LNCaP clone FGC (cell line): ENCODE measurements around the gene TFEC.
"Not testable (repeated sequence)": the region's sequence is repeated elsewhere in the genome, so short reads cannot be mapped to it uniquely, and the experiment has no call there.

Experiments
- DNase-seq: peaks from one replicate; pipeline ENCODE4 v3.0.0-alpha.2; 2011; ENCODE audit warnings: low read depth
- H3K4me3 ChIP-seq: 2 replicates; pipeline ENCODE4 v1.5.1; 2011; ENCODE audit warnings: mild to moderate bottlenecking, low read depth, low read length, control low read depth
- CTCF ChIP-seq: IDR thresholded peaks from 2 replicates; pipeline ENCODE4 v1.5.1; 2012; ENCODE audit warnings: mild to moderate bottlenecking; ENCODE audit not compliant: control insufficient read depth, insufficient read depth; ENCODE audit errors: extremely low read depth

Gene TFEC

GRCh38 chr7:115933471-115933870 lies 97.1 kb downstream of the TFEC start:
- TF ChIP-seq CTCF, result no peak
- DNase-seq, result no peak
- no peak overlapping the region for H3K4me3 ChIP-seq

- no peak for TF ChIP-seq CTCF
- DNase-seq, result no peak
- no peak overlapping the region for H3K4me3 ChIP-seq
Observed at GRCh38 chr7:115932880-115933279, 97.7 kb downstream of the TFEC start.

- not testable (repeated sequence) for DNase-seq, H3K4me3 ChIP-seq
Observed at GRCh38 chr7:115930184-115930583, 100.4 kb downstream of the TFEC start.

- not testable (repeated sequence) for H3K4me3 ChIP-seq, DNase-seq
Observed at GRCh38 chr7:115929736-115930135, 100.8 kb downstream of the TFEC start.

GRCh38 chr7:115924411-115924810 lies 106.2 kb downstream of the TFEC start:
- no peak for TF ChIP-seq CTCF
- no peak overlapping the region for H3K4me3 ChIP-seq
- peak; percentile 3 for DNase-seq

GRCh38 chr7:115920367-115920766 lies 110.2 kb downstream of the TFEC start:
- no peak for DNase-seq
- no peak overlapping the region for H3K4me3 ChIP-seq
- no peak for TF ChIP-seq CTCF

GRCh38 chr7:115914951-115915350 lies 115.6 kb downstream of the TFEC start:
- TF ChIP-seq CTCF, result no peak
- DNase-seq, result no peak
- no peak overlapping the region for H3K4me3 ChIP-seq

- no peak overlapping the region for H3K4me3 ChIP-seq
- DNase-seq, result no peak
- TF ChIP-seq CTCF, result no peak
Observed at GRCh38 chr7:115911465-115911864, 119.1 kb downstream of the TFEC start.
